Osteocyte (in vitro differentiated cells): Measurements from ENCODE around the gene TJP1. TPM values are rescaled to one million over a fixed set of nuclear protein-coding genes. Genes with fewer than 3 reads are reported as not detected.
A peak's percentile ranks its signal among the peaks of the same experiment; 100 is the strongest.

Source experiments
- DNase-seq: peaks from one replicate; pipeline ENCODE4 v3.0.0; 2021; ENCODE audit warnings: mixed read lengths; ENCODE audit not compliant: unreplicated experiment; ENCODE audit errors: extremely low spot score
- H3K27ac Mint-ChIP-seq: one replicate; pipeline ENCODE4 v1.8.0; 2021; ENCODE audit warnings: mild to moderate bottlenecking, mixed read lengths; ENCODE audit not compliant: unreplicated experiment
- H3K27me3 Mint-ChIP-seq: one replicate; pipeline ENCODE4 v1.8.0; 2021; ENCODE audit warnings: mixed read lengths; ENCODE audit not compliant: unreplicated experiment
- H3K36me3 Mint-ChIP-seq: one replicate; pipeline ENCODE4 v1.8.0; 2021; ENCODE audit warnings: mixed read lengths; ENCODE audit not compliant: unreplicated experiment
- H3K4me1 Mint-ChIP-seq: one replicate; pipeline ENCODE4 v1.8.0; 2021; ENCODE audit warnings: mixed read lengths; ENCODE audit not compliant: unreplicated experiment
- H3K4me3 Mint-ChIP-seq: one replicate; pipeline ENCODE4 v1.8.0; 2021; ENCODE audit warnings: mild to moderate bottlenecking, moderate library complexity, mixed read lengths; ENCODE audit not compliant: unreplicated experiment
- H3K9me3 Mint-ChIP-seq: one replicate; pipeline ENCODE4 v1.8.0; 2021; ENCODE audit warnings: mixed read lengths; ENCODE audit not compliant: unreplicated experiment
- total RNA-seq: library from RNA; stranded (reverse); gene quantifications from 2 replicates; pipeline ENCODE4 v1.2.1, GENCODE V29; 2021
- TF ChIP-seq, protein P1 (sequence below): fragments of 200-600 bp; sonication (generic); IDR thresholded peaks from 2 replicates; pipeline ENCODE4 v1.5.0; 2021; ENCODE audit warnings: antibody characterized with exemption, mild to moderate bottlenecking, moderate library complexity

Gene TJP1
- total RNA-seq, 1 donor from 2014 or later = 113 TPM

- H3K4me1 Mint-ChIP-seq = peaks cover 40% of the 10 kb centered on the region
These were observed 17.8 kb upstream of the TJP1 start for GRCh38 chr15:29840054-29840453.

DNA sequence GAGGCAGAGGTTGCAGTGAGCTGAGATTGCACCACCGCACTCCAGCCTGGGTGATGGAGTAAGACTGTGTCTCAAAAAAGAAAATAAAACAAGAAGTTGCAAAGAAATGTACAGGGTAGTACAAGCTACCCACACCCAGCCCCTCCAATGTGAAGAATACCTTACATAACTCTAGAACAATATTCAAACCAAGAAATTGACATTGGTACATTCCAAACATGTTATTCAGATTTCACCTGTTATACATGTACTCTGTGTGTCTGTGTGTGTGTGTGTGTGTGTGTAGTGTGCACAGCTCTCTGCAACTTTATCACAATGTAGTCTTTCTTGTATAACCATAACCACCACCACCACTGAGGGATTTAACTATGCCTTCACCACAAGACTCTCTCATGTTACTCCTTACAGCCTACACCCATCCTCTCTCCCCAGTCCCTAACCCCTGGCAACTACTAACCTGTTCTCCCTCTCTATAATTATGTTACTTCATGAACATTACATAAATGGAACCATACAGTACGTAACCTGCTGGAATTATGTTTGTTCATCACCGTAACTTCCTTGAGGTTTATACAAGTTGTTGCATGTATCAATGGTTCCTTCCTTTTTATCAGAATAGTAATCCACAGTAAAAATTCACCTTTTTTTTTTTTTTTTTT is 16.2 kb upstream of the TJP1 start:
- H3K9me3 Mint-ChIP-seq = no peaks in the 10 kb centered on the region
- no peaks in the 10 kb centered on the region for H3K27me3 Mint-ChIP-seq
- DNase-seq = no peak
- TF ChIP-seq, protein P1, sequence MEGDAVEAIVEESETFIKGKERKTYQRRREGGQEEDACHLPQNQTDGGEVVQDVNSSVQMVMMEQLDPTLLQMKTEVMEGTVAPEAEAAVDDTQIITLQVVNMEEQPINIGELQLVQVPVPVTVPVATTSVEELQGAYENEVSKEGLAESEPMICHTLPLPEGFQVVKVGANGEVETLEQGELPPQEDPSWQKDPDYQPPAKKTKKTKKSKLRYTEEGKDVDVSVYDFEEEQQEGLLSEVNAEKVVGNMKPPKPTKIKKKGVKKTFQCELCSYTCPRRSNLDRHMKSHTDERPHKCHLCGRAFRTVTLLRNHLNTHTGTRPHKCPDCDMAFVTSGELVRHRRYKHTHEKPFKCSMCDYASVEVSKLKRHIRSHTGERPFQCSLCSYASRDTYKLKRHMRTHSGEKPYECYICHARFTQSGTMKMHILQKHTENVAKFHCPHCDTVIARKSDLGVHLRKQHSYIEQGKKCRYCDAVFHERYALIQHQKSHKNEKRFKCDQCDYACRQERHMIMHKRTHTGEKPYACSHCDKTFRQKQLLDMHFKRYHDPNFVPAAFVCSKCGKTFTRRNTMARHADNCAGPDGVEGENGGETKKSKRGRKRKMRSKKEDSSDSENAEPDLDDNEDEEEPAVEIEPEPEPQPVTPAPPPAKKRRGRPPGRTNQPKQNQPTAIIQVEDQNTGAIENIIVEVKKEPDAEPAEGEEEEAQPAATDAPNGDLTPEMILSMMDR = no peak
- H3K36me3 Mint-ChIP-seq = no peaks in the 10 kb centered on the region
- peaks cover 35% of the 10 kb centered on the region for H3K4me1 Mint-ChIP-seq
- H3K27ac Mint-ChIP-seq = no peak overlapping the region
- H3K4me3 Mint-ChIP-seq = no peak overlapping the region

More at GRCh38 chr15:29840054-29840453, 17.8 kb upstream of the TJP1 start:
- Mint-ChIP-seq H3K9me3 (no peaks in the 10 kb centered on the region), H3K36me3 (no peaks in the 10 kb centered on the region), H3K4me3 (no peak overlapping the region), H3K27me3 (no peaks in the 10 kb centered on the region), H3K27ac (no peak overlapping the region)
- TF ChIP-seq, protein P1 = no peak
- DNase-seq = no peak

DNA sequence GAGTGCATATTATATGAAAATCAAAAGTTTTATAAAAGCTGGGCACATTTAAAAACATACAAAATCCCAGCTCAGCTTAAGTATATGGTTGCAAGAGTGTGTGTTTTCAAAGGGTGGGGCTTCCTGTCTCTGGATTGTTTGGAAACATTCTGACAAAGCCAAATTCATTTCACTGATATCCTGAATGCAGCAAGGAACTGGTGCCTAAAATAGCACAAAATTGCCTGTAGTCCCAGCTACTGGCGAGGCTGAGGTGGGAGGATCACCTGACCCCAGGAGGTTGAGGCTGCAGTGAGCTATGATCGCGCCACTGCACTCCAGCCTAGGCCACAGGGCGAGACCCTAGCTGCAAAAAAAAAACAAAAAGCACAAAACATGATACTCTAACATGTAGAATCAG is 13.0 kb upstream of the TJP1 start:
- H3K27ac Mint-ChIP-seq = peak overlapping the region; percentile 81
- no peaks in the 10 kb centered on the region for H3K27me3 Mint-ChIP-seq
- peaks cover 23% of the 10 kb centered on the region for H3K4me1 Mint-ChIP-seq
- DNase-seq = no peak
- H3K4me3 Mint-ChIP-seq = no peak overlapping the region
- H3K9me3 Mint-ChIP-seq = no peaks in the 10 kb centered on the region
- TF ChIP-seq, protein P1 = no peak
- H3K36me3 Mint-ChIP-seq = no peaks in the 10 kb centered on the region

DNA sequence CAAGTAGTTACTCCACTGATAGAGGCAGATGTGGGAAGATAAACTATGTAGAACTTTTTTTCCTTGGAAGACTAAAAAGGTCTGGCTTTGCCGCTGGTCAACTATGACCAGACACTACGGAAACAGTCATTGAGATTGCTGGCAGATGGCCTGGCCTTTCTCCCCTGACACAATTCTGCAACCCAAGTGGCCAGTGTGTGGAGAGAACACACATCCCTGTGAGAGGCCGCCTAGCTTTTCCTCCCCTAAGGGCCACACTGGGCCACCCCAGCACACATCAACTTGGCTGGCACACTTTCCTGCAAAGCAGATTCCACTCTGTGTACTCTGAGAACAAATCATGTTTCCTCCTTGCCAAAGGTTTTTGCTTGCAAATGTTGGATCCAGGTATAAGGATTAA is 10.4 kb upstream of the TJP1 start:
- H3K9me3 Mint-ChIP-seq = no peaks in the 10 kb centered on the region
- H3K36me3 Mint-ChIP-seq = no peaks in the 10 kb centered on the region
- DNase-seq = no peak
- peaks cover 22% of the 10 kb centered on the region for H3K4me1 Mint-ChIP-seq
- H3K27me3 Mint-ChIP-seq = no peaks in the 10 kb centered on the region
- no peak overlapping the region for H3K4me3 Mint-ChIP-seq
- TF ChIP-seq, protein P1 = no peak
- no peak overlapping the region for H3K27ac Mint-ChIP-seq

- Mint-ChIP-seq H3K27me3 (no peaks in the 10 kb centered on the region), H3K27ac (no peak overlapping the region), H3K4me1 (peaks cover 27% of the 10 kb centered on the region), H3K4me3 (no peak overlapping the region), H3K9me3 (no peaks in the 10 kb centered on the region), H3K36me3 (no peaks in the 10 kb centered on the region)
- TF ChIP-seq, protein P1 = no peak
- DNase-seq = no peak
These were observed 4.9 kb upstream of the TJP1 start for GRCh38 chr15:29826908-29827820.
